ENCODE measurements around the gene PVALB. TPM values are rescaled to one million over a fixed set of nuclear protein-coding genes. Genes with fewer than 3 reads are reported as not detected.

PVALB gene
- total and polyA plus RNA-seq, 9 of the 15 experiments (the other 6 are each of a cell fraction or from before 2014, with no cell fraction given) = not detected

DNA sequence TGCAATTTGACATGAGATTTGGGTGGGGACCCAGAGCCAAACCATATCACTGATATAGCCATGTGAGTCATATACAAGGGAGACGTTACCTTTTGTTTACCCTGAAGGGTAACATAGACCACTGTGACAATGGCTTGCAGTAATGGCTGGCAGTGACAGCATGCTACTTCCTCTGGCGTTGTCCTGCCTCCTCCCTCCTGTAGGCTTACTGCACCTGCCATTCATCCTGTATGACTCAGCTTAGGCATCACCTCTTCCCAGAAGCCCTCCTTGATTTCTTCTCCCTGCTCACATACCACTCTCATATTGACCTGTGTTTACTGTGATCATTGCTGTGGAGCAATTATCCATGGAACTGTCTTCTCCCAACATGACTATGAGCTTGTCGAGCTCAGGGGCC lies 12.0 kb upstream of the PVALB start:
- 3% methylated on average over 3 of the region's 3 CpGs for WGBS (ENCODE audit: insufficient coverage, low coverage, missing lambda C conversion rate)
- H3K9ac ChIP-seq (ENCODE audit: insufficient read depth in 1 of 2, low read depth in 2 of 2, low read length in 2 of 2) = no peak overlapping the region
- peaks cover 0 to 10% of the 10 kb centered on the region in 2 experiments; a peak in 1 of 5 replicates for H3K27me3 ChIP-seq (ENCODE audit: control insufficient read depth in 2 of 2, insufficient read depth in 2 of 2, low read length in 2 of 2)
- CTCF ChIA-PET (ENCODE audit: low intra/inter-chr PET ratio) = no interaction called here
- no peaks in the 10 kb centered on the region for H4K20me1 ChIP-seq (replicated peaks; ENCODE audit: control insufficient read depth, insufficient read depth, low read length)
- POLR2A ChIA-PET = interaction anchor here (0.8 kb wide), 1 partner anchor 24 kb away, joined by 5 read pairs; no protein-coding TSS in a partner anchor
- FAIRE-seq (no peak), ATAC-seq (peak; percentile 78), DNase-seq (ENCODE audit: extremely low read depth in 1 of 4, low spot score in 3 of 4) (peak in 3 of 4 experiments; percentile 15 to 35 (median 29))
- intact Hi-C loops (cut with micrococcal nuclease) (no loop called here), in situ Hi-C loops (cut with MboI) (no loop called here)
- no peaks in the 10 kb centered on the region for H3K36me3 ChIP-seq (ENCODE audit: control insufficient read depth, insufficient read depth, low read length)
- no peak overlapping the region for H3K4me3 ChIP-seq
- no peaks in the 10 kb centered on the region for H3K9me1 ChIP-seq (ENCODE audit: control insufficient read depth, insufficient read depth, low read length)
- H3K9me3 ChIP-seq (replicated peaks; ENCODE audit: control insufficient read depth, insufficient read depth, low read depth, low read length) = no peaks in the 10 kb centered on the region
- BruUV-seq (replicated peaks) = no TSS peak
- no peaks in the 10 kb centered on the region for H3K79me2 ChIP-seq (ENCODE audit: control insufficient read depth, insufficient read depth, low read length)
- no peak overlapping the region; the same call in 1 of the 2 replicates for H3K4me2 ChIP-seq (ENCODE audit: insufficient read depth, low read length)
- no peaks in the 10 kb centered on the region for H3K4me1 ChIP-seq (replicated peaks in 1 of 2; ENCODE audit: control insufficient read depth in 2 of 2, insufficient read depth in 2 of 2, low read length in 2 of 2)
- no peak overlapping the region for H2AFZ ChIP-seq (ENCODE audit: low read depth, low read length)
- no peak overlapping the region for H3K27ac ChIP-seq (ENCODE audit: extremely low read depth, low read depth, low read length)
- TF ChIP-seq NFE2 (IDR thresholded peaks at IDR 0.05; ENCODE audit: low read depth) = peak; percentile 37; the same call in 1 of the 2 replicates
- peak; percentile 68; the same call in 1 of the 2 replicates for TF ChIP-seq TOE1 (IDR thresholded peaks at IDR 0.05; ENCODE audit: borderline replicate concordance)
- TF ChIP-seq TOE1 (CRISPR knock-in tag; IDR thresholded peaks at IDR 0.05; ENCODE audit: borderline replicate concordance, low read depth) = no peak
- TF ChIP-seq JUN (IDR thresholded peaks at IDR 0.05; ENCODE audit: borderline replicate concordance, low read depth, low read length) = peak; percentile 63; the same call in 1 of the 2 replicates
- TF ChIP-seq JUN (CRISPR knock-in tag; IDR thresholded peaks at IDR 0.05; ENCODE audit: borderline replicate concordance) = no peak
- TF ChIP-seq NR2F6 (CRISPR knock-in tag; IDR thresholded peaks at IDR 0.05) = no peak
- peak; percentile 37; the same call in 1 of the 2 replicates for TF ChIP-seq ATF7 (IDR thresholded peaks at IDR 0.05)
- TF ChIP-seq CBFA2T2 (conservative IDR thresholded peaks at IDR 0.05) = peak; percentile 46; the same call in 1 of the 2 replicates
- TF ChIP-seq SMARCA5 (IDR thresholded peaks at IDR 0.05) = peak; percentile 91
- TF ChIP-seq L3MBTL2 (IDR thresholded peaks at IDR 0.05) = 0 out of 2 replicates have a peak, but pooled peaks have one; percentile 24
- peak; percentile 58 for TF ChIP-seq USF2 (CRISPR knock-in tag; IDR thresholded peaks at IDR 0.05)
- TF ChIP-seq, protein P1, sequence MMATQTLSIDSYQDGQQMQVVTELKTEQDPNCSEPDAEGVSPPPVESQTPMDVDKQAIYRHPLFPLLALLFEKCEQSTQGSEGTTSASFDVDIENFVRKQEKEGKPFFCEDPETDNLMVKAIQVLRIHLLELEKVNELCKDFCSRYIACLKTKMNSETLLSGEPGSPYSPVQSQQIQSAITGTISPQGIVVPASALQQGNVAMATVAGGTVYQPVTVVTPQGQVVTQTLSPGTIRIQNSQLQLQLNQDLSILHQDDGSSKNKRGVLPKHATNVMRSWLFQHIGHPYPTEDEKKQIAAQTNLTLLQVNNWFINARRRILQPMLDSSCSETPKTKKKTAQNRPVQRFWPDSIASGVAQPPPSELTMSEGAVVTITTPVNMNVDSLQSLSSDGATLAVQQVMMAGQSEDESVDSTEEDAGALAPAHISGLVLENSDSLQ (IDR thresholded peaks at IDR 0.05) = peak; percentile 95
- TF ChIP-seq, protein P2, sequence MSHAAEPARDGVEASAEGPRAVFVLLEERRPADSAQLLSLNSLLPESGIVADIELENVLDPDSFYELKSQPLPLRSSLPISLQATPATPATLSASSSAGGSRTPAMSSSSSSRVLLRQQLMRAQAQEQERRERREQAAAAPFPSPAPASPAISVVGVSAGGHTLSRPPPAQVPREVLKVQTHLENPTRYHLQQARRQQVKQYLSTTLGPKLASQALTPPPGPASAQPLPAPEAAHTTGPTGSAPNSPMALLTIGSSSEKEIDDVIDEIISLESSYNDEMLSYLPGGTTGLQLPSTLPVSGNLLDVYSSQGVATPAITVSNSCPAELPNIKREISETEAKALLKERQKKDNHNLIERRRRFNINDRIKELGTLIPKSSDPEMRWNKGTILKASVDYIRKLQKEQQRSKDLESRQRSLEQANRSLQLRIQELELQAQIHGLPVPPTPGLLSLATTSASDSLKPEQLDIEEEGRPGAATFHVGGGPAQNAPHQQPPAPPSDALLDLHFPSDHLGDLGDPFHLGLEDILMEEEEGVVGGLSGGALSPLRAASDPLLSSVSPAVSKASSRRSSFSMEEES (CRISPR knock-in tag; IDR thresholded peaks at IDR 0.05) = peak; percentile 81
- TF ChIP-seq FOSL1 (tag; conservative IDR thresholded peaks at IDR 0.05) = peak; percentile 92
- no peak for TF ChIP-seq HEY1 (CRISPR knock-in tag; IDR thresholded peaks at IDR 0.05; ENCODE audit: borderline replicate concordance)
- peak; percentile 88 for TF ChIP-seq RAD51 (IDR thresholded peaks at IDR 0.05; ENCODE audit: borderline replicate concordance, low read depth)
- TF ChIP-seq MEF2D (tag; conservative IDR thresholded peaks at IDR 0.05; ENCODE audit: low read depth) = no peak
- peak; percentile 91 for TF ChIP-seq ATF3 (IDR thresholded peaks at IDR 0.05)
- no peak for TF ChIP-seq ATF3 (CRISPR knock-in tag; conservative IDR thresholded peaks at IDR 0.05)
- TF ChIP-seq BCOR (IDR thresholded peaks at IDR 0.05) = peak; percentile 74
- no peak for TF ChIP-seq TAL1 (IDR thresholded peaks at IDR 0.05)
- TF ChIP-seq PURB (CRISPR knock-in tag; IDR thresholded peaks at IDR 0.05; ENCODE audit: low read depth) = no peak

Measured in K562 (cell line).